HEK293T (cell line): Measurements from ENCODE around the gene AGAP1.

Source experiments
- FOXA1 ChIP-seq: fragments of 450-650 bp; IDR thresholded peaks from 2 replicates; pipeline ENCODE4 v1.6.1; 2016; ENCODE audit warnings: mild to moderate bottlenecking
- FOXK2 ChIP-seq: fragments of 450-650 bp; IDR thresholded peaks from 2 replicates; pipeline ENCODE4 v1.6.1; 2016; ENCODE audit warnings: mild to moderate bottlenecking
- FOXM1 ChIP-seq: fragments of 450-650 bp; IDR thresholded peaks from 2 replicates; pipeline ENCODE4 v1.6.1; 2017; ENCODE audit warnings: mild to moderate bottlenecking, borderline replicate concordance
- SP1 ChIP-seq: fragments of 450-650 bp; IDR thresholded peaks from 2 replicates; pipeline ENCODE4 v1.6.1; 2017
- TF ChIP-seq, protein P1 (sequence below): fragments of 450-650 bp; IDR thresholded peaks from 2 replicates; pipeline ENCODE4 v1.6.1; 2016

DNA sequence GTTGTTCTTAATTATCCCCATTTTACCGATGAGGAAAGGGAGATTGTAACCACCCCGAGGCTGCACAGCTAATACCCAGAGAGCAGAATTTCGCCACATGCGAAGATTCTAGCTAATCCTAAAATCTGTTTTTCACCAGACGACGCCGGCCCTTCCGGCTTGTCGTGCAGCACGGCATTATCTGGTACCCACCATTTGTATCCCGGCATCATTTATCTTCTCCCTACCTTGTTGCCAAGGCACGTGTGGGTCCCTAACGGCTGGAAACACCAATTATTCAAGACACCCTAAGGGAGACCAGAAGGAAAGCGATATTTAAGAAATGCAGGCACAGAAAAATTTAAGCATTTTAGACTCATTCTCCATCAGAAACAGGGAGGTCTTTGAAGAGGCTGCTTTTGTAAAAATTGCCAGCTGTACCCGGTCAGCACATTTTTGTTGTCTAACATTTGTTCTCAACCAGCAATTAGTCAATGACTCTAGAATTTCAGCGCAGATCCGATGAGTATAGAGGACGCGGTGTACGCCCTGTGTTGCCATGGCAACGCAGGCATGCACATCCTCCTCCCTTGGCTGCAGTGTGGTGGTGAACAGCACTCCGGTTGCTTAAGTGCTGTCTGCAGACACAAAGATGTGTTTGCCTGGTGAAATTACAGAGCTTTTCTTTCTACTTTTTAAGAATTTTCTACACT lies 111.6 kb downstream of the AGAP1 start:
- TF ChIP-seq FOXK2 = no peak
- no peak for TF ChIP-seq FOXA1
- no peak for TF ChIP-seq SP1
- TF ChIP-seq, protein P1, sequence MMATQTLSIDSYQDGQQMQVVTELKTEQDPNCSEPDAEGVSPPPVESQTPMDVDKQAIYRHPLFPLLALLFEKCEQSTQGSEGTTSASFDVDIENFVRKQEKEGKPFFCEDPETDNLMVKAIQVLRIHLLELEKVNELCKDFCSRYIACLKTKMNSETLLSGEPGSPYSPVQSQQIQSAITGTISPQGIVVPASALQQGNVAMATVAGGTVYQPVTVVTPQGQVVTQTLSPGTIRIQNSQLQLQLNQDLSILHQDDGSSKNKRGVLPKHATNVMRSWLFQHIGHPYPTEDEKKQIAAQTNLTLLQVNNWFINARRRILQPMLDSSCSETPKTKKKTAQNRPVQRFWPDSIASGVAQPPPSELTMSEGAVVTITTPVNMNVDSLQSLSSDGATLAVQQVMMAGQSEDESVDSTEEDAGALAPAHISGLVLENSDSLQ = no peak
- TF ChIP-seq FOXM1 = no peak
